ENCODE measurements around the gene EBI3.
A peak's percentile ranks its signal among the peaks of the same experiment; 100 is the strongest.
"Not testable (repeated sequence)": the region's sequence is repeated elsewhere in the genome, so short reads cannot be mapped to it uniquely, and the experiment has no call there.

EBI3 gene

GRCh38 chr19:4229179-4229931 is at the start of gene EBI3:
Gene EBI3 (plus strand): TSS chr19:4229523. CDS start chr19:4229551, 28 bp downstream.
- DNase-seq (ENCODE audit: low spot score) = peak; percentile 83
- peak within 1 kb of the TSS; percentile 50 for H3K27ac Mint-ChIP-seq
- peaks cover 6% of the 10 kb centered on the region for H3K4me1 Mint-ChIP-seq (ENCODE audit: low read depth)
- H3K9me3 Mint-ChIP-seq = no peaks in the 10 kb centered on the region
- H3K4me3 Mint-ChIP-seq = no peak within 1 kb of the TSS
- no peaks in the 10 kb centered on the region for H3K36me3 Mint-ChIP-seq (ENCODE audit: low read depth)
- no peaks in the 10 kb centered on the region for H3K27me3 Mint-ChIP-seq (ENCODE audit: low read depth)

- Mint-ChIP-seq H3K27ac (peak overlapping the region; percentile 67), H3K4me1 (ENCODE audit: low read depth) (peaks cover 20% of the 10 kb centered on the region), H3K36me3 (ENCODE audit: low read depth) (peaks cover 13% of the 10 kb centered on the region), H3K9me3 (no peaks in the 10 kb centered on the region), H3K4me3 (peak overlapping the region; percentile 94), H3K27me3 (ENCODE audit: low read depth) (no peaks in the 10 kb centered on the region)
- no peak for DNase-seq (ENCODE audit: low spot score)
Measured at GRCh38 chr19:4181053-4181508, 48.2 kb upstream of the EBI3 start.

DNA sequence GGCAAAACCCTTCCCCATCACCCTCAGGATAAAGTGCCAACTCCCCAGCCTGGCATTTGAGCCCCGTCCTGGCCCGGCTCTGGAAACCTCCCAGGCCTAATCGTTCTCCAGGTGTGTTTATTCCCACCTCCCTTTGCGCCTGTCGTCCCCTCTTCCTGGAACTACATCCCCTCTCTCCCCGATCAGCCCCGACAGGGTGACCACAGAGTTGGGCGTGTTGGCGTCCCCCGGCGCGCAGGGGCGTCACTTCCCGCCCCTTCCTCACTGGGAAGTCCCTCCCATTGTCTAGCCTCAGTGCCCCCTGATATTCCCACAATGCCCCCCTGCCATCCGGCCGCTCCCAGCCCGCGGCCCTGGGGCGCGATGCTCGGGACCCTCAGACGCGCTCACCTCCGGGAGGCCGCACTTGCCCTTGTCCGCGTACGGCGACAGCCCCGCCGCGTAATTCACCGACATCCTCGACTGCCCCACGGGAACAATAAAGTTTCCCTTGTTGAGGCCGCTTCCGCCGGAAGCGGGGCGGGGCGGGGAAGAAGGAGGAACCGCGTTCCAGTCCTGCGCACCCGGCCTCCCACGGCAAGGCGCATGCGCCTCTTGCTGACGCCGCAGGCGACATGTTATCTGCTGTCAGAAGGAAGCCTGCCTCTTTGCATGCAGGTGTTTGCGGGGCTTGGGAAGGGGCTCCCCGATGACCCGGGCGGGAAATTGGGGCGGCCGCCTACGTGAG is 47.1 kb upstream of the EBI3 start, which contains the start of the genes ANKRD24 and SIRT6:
Gene ANKRD24 (plus strand): TSS at position 606 of the 727 bp plus-strand sequence. CDS start 3,737 bp downstream, outside the sequence.
Gene SIRT6 (minus strand): TSS at position 480 of the 727 bp plus-strand sequence. CDS start 24 bp downstream, at position 456.
- H3K9me3 Mint-ChIP-seq = no peaks in the 10 kb centered on the region
- peak within 1 kb of the TSS; percentile 94 for H3K4me3 Mint-ChIP-seq
- DNase-seq (ENCODE audit: low spot score) = peak; percentile 97
- H3K27ac Mint-ChIP-seq = peak within 1 kb of the TSS; percentile 95
- H3K27me3 Mint-ChIP-seq (ENCODE audit: low read depth) = no peaks in the 10 kb centered on the region
- peaks cover 25% of the 10 kb centered on the region for H3K4me1 Mint-ChIP-seq (ENCODE audit: low read depth)
- H3K36me3 Mint-ChIP-seq (ENCODE audit: low read depth) = peaks cover 13% of the 10 kb centered on the region

DNA sequence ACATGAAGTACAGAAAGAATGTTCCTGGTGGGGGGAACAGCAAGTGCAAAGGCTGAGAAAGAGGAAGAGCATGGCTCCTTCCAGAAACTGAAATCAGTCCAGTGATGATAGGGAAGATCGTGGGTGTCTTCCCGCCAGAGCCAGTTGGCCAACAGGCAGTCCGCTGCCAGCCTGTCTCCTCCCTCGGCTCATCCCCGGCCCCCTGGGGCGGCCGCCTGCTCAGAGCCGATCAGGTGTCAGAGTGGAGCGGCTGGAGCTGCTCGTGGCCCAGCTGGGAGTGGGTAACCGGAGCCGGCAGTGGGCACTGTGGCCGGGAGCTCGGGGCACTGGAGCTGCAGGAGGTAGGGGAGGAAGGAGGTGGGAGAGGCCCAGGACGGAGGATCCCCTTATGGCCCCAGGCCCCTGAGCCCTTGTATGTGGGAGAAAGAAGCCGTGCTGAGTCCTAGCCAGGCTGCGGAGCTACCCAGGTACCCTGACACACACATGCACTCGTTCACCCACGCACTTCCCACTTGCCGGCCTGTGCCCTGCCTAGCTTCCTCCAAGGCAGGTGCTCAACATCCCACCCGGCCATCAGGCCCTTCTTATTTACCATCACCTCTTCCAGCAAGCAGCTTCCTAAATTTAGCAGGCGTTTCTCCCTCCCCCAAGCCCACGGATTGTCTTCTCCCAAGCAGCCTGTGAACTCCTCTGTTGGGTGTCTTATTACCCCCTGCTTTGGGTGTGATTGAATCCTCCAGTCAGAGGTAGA is 45.2 kb upstream of the EBI3 start:
- Mint-ChIP-seq H3K4me1 (ENCODE audit: low read depth) (peaks cover 25% of the 10 kb centered on the region), H3K36me3 (ENCODE audit: low read depth) (peaks cover 13% of the 10 kb centered on the region), H3K27ac (no peak overlapping the region), H3K9me3 (no peaks in the 10 kb centered on the region), H3K27me3 (ENCODE audit: low read depth) (no peaks in the 10 kb centered on the region), H3K4me3 (peak overlapping the region; percentile 58)
- no peak for DNase-seq (ENCODE audit: low spot score)

GRCh38 chr19:4184718-4185352 is 44.5 kb upstream of the EBI3 start:
- H3K27me3 Mint-ChIP-seq (ENCODE audit: low read depth) = no peaks in the 10 kb centered on the region
- H3K27ac Mint-ChIP-seq = no peak overlapping the region
- H3K36me3 Mint-ChIP-seq (ENCODE audit: low read depth) = peaks cover 6% of the 10 kb centered on the region
- no peaks in the 10 kb centered on the region for H3K9me3 Mint-ChIP-seq
- H3K4me3 Mint-ChIP-seq = no peak overlapping the region
- H3K4me1 Mint-ChIP-seq (ENCODE audit: low read depth) = peaks cover 24% of the 10 kb centered on the region
- DNase-seq (ENCODE audit: low spot score) = no peak

- H3K9me3 Mint-ChIP-seq = no peaks in the 10 kb centered on the region
- no peak overlapping the region for H3K4me3 Mint-ChIP-seq
- H3K27ac Mint-ChIP-seq = no peak overlapping the region
- no peaks in the 10 kb centered on the region for H3K27me3 Mint-ChIP-seq (ENCODE audit: low read depth)
- no peak for DNase-seq (ENCODE audit: low spot score)
- peaks cover 24% of the 10 kb centered on the region for H3K4me1 Mint-ChIP-seq (ENCODE audit: low read depth)
- peaks cover 2% of the 10 kb centered on the region for H3K36me3 Mint-ChIP-seq (ENCODE audit: low read depth)
Measured at GRCh38 chr19:4185413-4186086, 43.8 kb upstream of the EBI3 start.

- Mint-ChIP-seq H3K4me3 (no peak overlapping the region), H3K27me3 (ENCODE audit: low read depth) (no peaks in the 10 kb centered on the region), H3K36me3 (ENCODE audit: low read depth) (no peaks in the 10 kb centered on the region), H3K9me3 (no peaks in the 10 kb centered on the region), H3K27ac (no peak overlapping the region), H3K4me1 (ENCODE audit: low read depth) (peaks cover 18% of the 10 kb centered on the region)
- DNase-seq (ENCODE audit: low spot score) = peak; percentile 63
Measured at GRCh38 chr19:4186087-4186993, 43.0 kb upstream of the EBI3 start.

DNA sequence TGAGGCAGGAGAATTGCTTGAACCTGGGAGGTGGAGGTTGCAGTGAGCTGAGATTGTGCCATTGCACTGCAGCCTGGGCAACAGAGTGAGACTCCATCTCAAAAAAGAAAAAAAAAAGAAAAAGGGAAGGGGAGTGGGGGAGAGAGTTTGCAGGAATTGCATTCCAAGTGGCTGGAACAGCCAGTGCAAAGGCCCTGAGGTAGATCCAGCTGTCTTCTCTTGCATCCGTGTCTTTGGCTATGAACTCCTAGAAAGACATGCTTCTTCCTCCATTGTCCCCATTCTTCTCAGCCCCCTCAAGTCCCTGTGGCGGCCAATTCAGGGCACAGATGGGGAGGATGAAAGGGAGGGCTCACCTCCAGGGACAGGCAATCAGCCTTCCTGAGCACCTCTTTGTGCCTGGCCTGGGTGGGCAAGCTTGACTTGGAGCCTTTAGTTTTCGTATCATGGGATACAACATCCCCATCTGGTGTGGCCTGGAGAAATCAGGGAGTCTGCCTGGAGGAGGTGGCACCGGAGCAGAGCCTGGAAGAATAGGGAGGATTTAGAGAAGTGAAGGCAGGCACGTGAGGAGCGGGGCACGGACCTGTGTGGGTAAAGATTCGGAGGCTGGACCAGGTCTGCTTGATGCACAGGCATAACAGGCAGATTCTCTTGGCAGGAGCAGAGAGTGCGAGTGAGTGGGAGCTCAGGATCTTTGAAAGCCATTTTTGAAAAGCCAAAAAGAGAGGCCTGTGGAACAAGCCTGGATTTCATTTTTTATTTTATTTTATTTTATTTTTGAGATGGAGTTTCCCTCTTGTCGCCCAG is 41.8 kb upstream of the EBI3 start:
- Mint-ChIP-seq H3K4me1 (ENCODE audit: low read depth) (peaks cover 13% of the 10 kb centered on the region), H3K27me3 (ENCODE audit: low read depth) (no peaks in the 10 kb centered on the region), H3K27ac (no peak overlapping the region), H3K9me3 (no peaks in the 10 kb centered on the region), H3K4me3 (no peak overlapping the region), H3K36me3 (ENCODE audit: low read depth) (no peaks in the 10 kb centered on the region)
- no peak for DNase-seq (ENCODE audit: low spot score)

- Mint-ChIP-seq H3K4me1 (ENCODE audit: low read depth) (peaks cover 10% of the 10 kb centered on the region), H3K27me3 (ENCODE audit: low read depth) (peaks cover 5% of the 10 kb centered on the region), H3K9me3 (no peaks in the 10 kb centered on the region), H3K27ac (no peak overlapping the region), H3K36me3 (ENCODE audit: low read depth) (no peaks in the 10 kb centered on the region), H3K4me3 (no peak overlapping the region)
- DNase-seq (ENCODE audit: low spot score) = no peak
Measured at GRCh38 chr19:4189641-4190040, 39.7 kb upstream of the EBI3 start.

GRCh38 chr19:4192537-4192936 is 36.8 kb upstream of the EBI3 start:
- not testable (repeated sequence) for DNase-seq (ENCODE audit: low spot score); H3K4me1 Mint-ChIP-seq (ENCODE audit: low read depth); H3K4me3 Mint-ChIP-seq; H3K36me3 Mint-ChIP-seq (ENCODE audit: low read depth); H3K9me3 Mint-ChIP-seq; H3K27ac Mint-ChIP-seq
- H3K27me3 Mint-ChIP-seq (ENCODE audit: low read depth) = peaks cover 17% of the 10 kb centered on the region

- peaks cover 9% of the 10 kb centered on the region for H3K4me1 Mint-ChIP-seq (ENCODE audit: low read depth)
Measured at GRCh38 chr19:4194353-4194752, 35.0 kb upstream of the EBI3 start.

GRCh38 chr19:4196009-4196408 is 33.3 kb upstream of the EBI3 start:
- Mint-ChIP-seq H3K4me3 (no peak overlapping the region), H3K4me1 (ENCODE audit: low read depth) (peaks cover 9% of the 10 kb centered on the region), H3K27ac (no peak overlapping the region), H3K9me3 (peaks cover 10% of the 10 kb centered on the region), H3K27me3 (ENCODE audit: low read depth) (peaks cover 30% of the 10 kb centered on the region), H3K36me3 (ENCODE audit: low read depth) (peaks cover 10% of the 10 kb centered on the region)
- DNase-seq (ENCODE audit: low spot score) = no peak

More at GRCh38 chr19:4194353-4194752, 35.0 kb upstream of the EBI3 start:
- peaks cover 10% of the 10 kb centered on the region for H3K36me3 Mint-ChIP-seq (ENCODE audit: low read depth)
- DNase-seq (ENCODE audit: low spot score) = no peak
- peaks cover 10% of the 10 kb centered on the region for H3K9me3 Mint-ChIP-seq
- H3K27ac Mint-ChIP-seq = no peak overlapping the region
- H3K27me3 Mint-ChIP-seq (ENCODE audit: low read depth) = peaks cover 27% of the 10 kb centered on the region
- H3K4me3 Mint-ChIP-seq = no peak overlapping the region
